Esophagus muscularis mucosa (tissue), 4 donors: ENCODE results near the gene TSNAXIP1. TPM values are rescaled to one million over a fixed set of nuclear protein-coding genes. Genes with fewer than 3 reads are reported as not detected.

Source experiments
- DNase-seq: peaks from one replicate; pipeline ENCODE4 v3.0.0-alpha.2; 2017; ENCODE audit errors: extremely low spot score
- H3K27ac ChIP-seq, 4 donors: fragments of 200-600 bp; sonication (generic); replicated peaks in 1 of 4; 1 replicate in 3 of 4; 2 replicates in 1 of 4; pipeline ENCODE4 v1.5.1; 2016 to 2019; ENCODE audit warnings: mild to moderate bottlenecking in 1 of 4
- H3K27me3 ChIP-seq, 4 donors: fragments of 200-600 bp; sonication (generic); one replicate each; pipeline versions ENCODE4 v1.5.1 to v1.6.0; 2016 to 2019
- H3K36me3 ChIP-seq, 4 donors: fragments of 200-600 bp; sonication (generic); one replicate each; pipeline ENCODE4 v1.5.1; 2016 to 2019
- H3K4me1 ChIP-seq, 4 donors: fragments of 200-600 bp; sonication (generic); one replicate each; pipeline ENCODE4 v1.5.1; 2016 to 2019
- H3K4me3 ChIP-seq, 4 donors: fragments of 200-600 bp; sonication (generic); 1 replicate in 2 of 4; 2 replicates in 2 of 4; pipeline ENCODE4 v1.5.1; 2016 to 2019; ENCODE audit warnings: mild to moderate bottlenecking in 4 of 4, moderate library complexity in 1 of 4
- H3K9me3 ChIP-seq, 4 donors: fragments of 200-600 bp; sonication (generic); 1 replicate in 3 of 4; 2 replicates in 1 of 4; pipeline ENCODE4 v1.5.1; 2016 to 2019
- CTCF ChIP-seq, 3 experiments: fragments of 200-600 bp in 2 of 3; fragments of 450-650 bp in 1 of 3; sonication (generic) in 2 of 3; IDR thresholded peaks; one replicate each; pipeline ENCODE4 v1.5.1; 2017 to 2019; ENCODE audit warnings: antibody characterized with exemption in 3 of 3, mild to moderate bottlenecking in 2 of 3, moderate library complexity in 1 of 3
- EP300 ChIP-seq: sonication (generic); formaldehyde crosslinking; IDR thresholded peaks from one replicate; pipeline ENCODE4 v1.6.1; 2017; ENCODE audit warnings: antibody characterized with exemption
- POLR2A ChIP-seq: fragments of 450-650 bp; IDR thresholded peaks from one replicate; pipeline ENCODE4 v1.6.1; 2017; ENCODE audit warnings: antibody characterized with exemption, moderate library complexity, mild to moderate bottlenecking, low read depth
- POLR2AphosphoS5 ChIP-seq, 2 donors: sonication (generic); formaldehyde crosslinking; IDR thresholded peaks; one replicate each; pipeline ENCODE4 v1.6.1; 2017; ENCODE audit warnings: antibody characterized with exemption in 2 of 2
- WGBS: methylation state at CpG from one replicate; pipeline ENCODE4 v1.1.5; 2018; 5-methylcytosine and 5-hydroxymethylcytosine counted together
- intact Hi-C: fragments of 100-400 bp; cut with DNase I; formaldehyde crosslinking; loops from one replicate; pipeline ENCODE4 v1.15.1; 2023
- total RNA-seq, 4 donors: library from RNA; depleted of rRNA; stranded (reverse); fragments of >200 nt; gene quantifications; one replicate each; pipeline versions ENCODE4 v1.1.0 to v1.2.1, GENCODE V29; 2016

TSNAXIP1 gene
- total RNA-seq, 4 donors from 2014 or later: 0.83 to 2.2 (median 1.1) TPM

- Histone ChIP-seq H3K27ac (peak overlapping the region; percentile 98 to 99 (median 99)), H3K36me3 (peaks cover 0 to 5% (median 0%) of the 10 kb centered on the region in 4 donors), H3K9me3 (no peaks in the 10 kb centered on the region), H3K27me3 (no peaks in the 10 kb centered on the region), H3K4me1 (peaks cover 54 to 79% (median 69%) of the 10 kb centered on the region in 4 donors), H3K4me3 (peak overlapping the region; percentile 85 to 99 (median 93))
- intact Hi-C loops: no loop called here
- no peak for DNase-seq
- TF ChIP-seq POLR2A (no peak), EP300 (no peak), CTCF (IDR thresholded peaks at IDR 0.05) (no peak), POLR2AphosphoS5 (IDR thresholded peaks at IDR 0.05) (no peak)
- 2% methylated on average over 2 of the region's 2 CpGs for WGBS
These were observed 39.3 kb downstream of the TSNAXIP1 start for GRCh38 chr16:67846063-67846319.

GRCh38 chr16:67846320-67847063 is 39.8 kb downstream of the TSNAXIP1 start, which contains the start of gene NUTF2:
Gene NUTF2 (plus strand): TSS chr16:67846933. CDS start chr16:67865131, 18,198 bp downstream.
- Histone ChIP-seq H3K4me1 (peaks cover 50 to 79% (median 66%) of the 10 kb centered on the region in 4 donors), H3K4me3 (peak within 1 kb of the TSS; percentile 85 to 99 (median 93)), H3K36me3 (peaks cover 0 to 5% (median under 1%) of the 10 kb centered on the region in 4 donors), H3K27me3 (no peaks in the 10 kb centered on the region), H3K27ac (peak within 1 kb of the TSS; percentile 98 to 99 (median 99)), H3K9me3 (no peaks in the 10 kb centered on the region)
- TF ChIP-seq CTCF (IDR thresholded peaks at IDR 0.05): peak in 1 of 3 experiments; percentile 18
- peak; percentile 39 for TF ChIP-seq POLR2A
- no peak for TF ChIP-seq EP300
- peak; percentile 88 to 89 for TF ChIP-seq POLR2AphosphoS5 (IDR thresholded peaks at IDR 0.05)
- intact Hi-C loops: no loop called here
- 0% methylated on average over 4 of the region's 57 CpGs for WGBS
- peak; percentile 99 for DNase-seq

- Histone ChIP-seq H3K4me1 (peaks cover 48 to 81% (median 63%) of the 10 kb centered on the region in 4 donors), H3K27me3 (no peaks in the 10 kb centered on the region), H3K4me3 (peak within 1 kb of the TSS; percentile 85 to 99 (median 93)), H3K27ac (peak within 1 kb of the TSS; percentile 98 to 99 (median 99)), H3K36me3 (peaks cover 0 to 10% (median 3%) of the 10 kb centered on the region in 4 donors), H3K9me3 (no peaks in the 10 kb centered on the region)
- WGBS: 0% methylated on average over 17 of the region's 62 CpGs
- DNase-seq: no peak
- intact Hi-C loops: no loop called here
- TF ChIP-seq POLR2A (no peak), CTCF (IDR thresholded peaks at IDR 0.05) (no peak), EP300 (no peak), POLR2AphosphoS5 (IDR thresholded peaks at IDR 0.05) (no peak)
These were observed 40.6 kb downstream of the TSNAXIP1 start, which contains the start of gene CENPT for GRCh38 chr16:67847064-67847861. Gene CENPT (minus strand): TSS chr16:67847693. CDS start chr16:67833859, 13,834 bp downstream.

- peaks cover 47 to 73% (median 56%) of the 10 kb centered on the region in 4 donors for H3K4me1 ChIP-seq
- WGBS: 83% methylated on average over 11 of the region's 11 CpGs
These were observed 41.4 kb downstream of the TSNAXIP1 start for GRCh38 chr16:67848118-67848517.

More at GRCh38 chr16:67848118-67848517, 41.4 kb downstream of the TSNAXIP1 start:
- TF ChIP-seq POLR2A (no peak), CTCF (IDR thresholded peaks at IDR 0.05) (no peak), EP300 (no peak), POLR2AphosphoS5 (IDR thresholded peaks at IDR 0.05) (no peak)
- intact Hi-C loops: no loop called here
- Histone ChIP-seq H3K27ac (peak overlapping the region; percentile 98 to 99 (median 99)), H3K27me3 (no peaks in the 10 kb centered on the region), H3K9me3 (no peaks in the 10 kb centered on the region), H3K4me3 (peak overlapping the region; percentile 85 to 99 (median 93)), H3K36me3 (peaks cover 0 to 10% (median 3%) of the 10 kb centered on the region in 4 donors)
- no peak for DNase-seq
